ENCODE measurements around the gene ARFGAP3.

DNA sequence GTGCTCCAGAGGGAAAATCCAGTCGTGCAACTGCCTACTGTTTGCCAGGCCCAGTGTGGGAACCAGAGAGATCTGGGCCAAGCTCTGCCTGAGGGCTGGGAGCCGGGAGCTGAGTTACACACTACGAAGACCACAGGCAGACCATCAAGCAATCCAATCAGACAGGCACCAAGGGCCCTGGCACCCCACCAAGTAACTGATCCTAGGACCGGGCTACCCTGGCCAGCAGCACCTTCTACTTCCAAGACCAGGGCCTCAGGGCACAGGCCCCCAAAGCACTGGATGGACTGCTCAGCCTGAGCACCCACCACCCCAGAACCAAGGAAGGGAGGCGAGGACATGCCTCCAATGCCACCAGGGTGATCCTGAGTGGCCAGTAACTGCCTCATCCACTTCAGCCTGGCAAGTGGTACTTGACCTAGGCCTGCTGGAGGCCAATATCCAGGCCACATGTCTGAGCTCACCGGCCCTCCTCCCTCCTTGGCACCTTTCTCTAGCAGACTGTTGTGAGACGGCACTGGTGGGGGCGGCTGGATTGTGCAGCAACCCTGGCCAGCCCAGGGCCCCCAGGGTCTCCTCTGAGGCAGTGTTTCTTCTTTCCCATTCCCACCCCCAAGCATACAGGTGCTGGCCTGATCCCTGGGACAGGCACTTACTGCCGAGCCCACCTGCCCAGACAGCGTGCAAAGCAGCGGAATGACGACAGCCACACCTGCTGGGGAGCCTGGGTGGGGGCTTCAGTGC is 20.7 kb upstream of the ARFGAP3 start:
- TF ChIP-seq, protein P1, sequence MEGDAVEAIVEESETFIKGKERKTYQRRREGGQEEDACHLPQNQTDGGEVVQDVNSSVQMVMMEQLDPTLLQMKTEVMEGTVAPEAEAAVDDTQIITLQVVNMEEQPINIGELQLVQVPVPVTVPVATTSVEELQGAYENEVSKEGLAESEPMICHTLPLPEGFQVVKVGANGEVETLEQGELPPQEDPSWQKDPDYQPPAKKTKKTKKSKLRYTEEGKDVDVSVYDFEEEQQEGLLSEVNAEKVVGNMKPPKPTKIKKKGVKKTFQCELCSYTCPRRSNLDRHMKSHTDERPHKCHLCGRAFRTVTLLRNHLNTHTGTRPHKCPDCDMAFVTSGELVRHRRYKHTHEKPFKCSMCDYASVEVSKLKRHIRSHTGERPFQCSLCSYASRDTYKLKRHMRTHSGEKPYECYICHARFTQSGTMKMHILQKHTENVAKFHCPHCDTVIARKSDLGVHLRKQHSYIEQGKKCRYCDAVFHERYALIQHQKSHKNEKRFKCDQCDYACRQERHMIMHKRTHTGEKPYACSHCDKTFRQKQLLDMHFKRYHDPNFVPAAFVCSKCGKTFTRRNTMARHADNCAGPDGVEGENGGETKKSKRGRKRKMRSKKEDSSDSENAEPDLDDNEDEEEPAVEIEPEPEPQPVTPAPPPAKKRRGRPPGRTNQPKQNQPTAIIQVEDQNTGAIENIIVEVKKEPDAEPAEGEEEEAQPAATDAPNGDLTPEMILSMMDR (IDR thresholded peaks at IDR 0.05) = no peak
- no peak for TF ChIP-seq POLR2A (IDR thresholded peaks at IDR 0.05)

Measured in heart left ventricle (tissue), 13 donors.